Peyer's patch (tissue), 4 donors: ENCODE measurements around the gene FIBP. TPM values are rescaled to one million over a fixed set of nuclear protein-coding genes. Genes with fewer than 3 reads are reported as not detected.

ENCODE experiments used
- DNase-seq, 3 donors: peaks; one replicate each; pipeline ENCODE4 v3.0.0-alpha.2; 2017 to 2019
- H3K27ac ChIP-seq, 4 donors: fragments of 200-600 bp; sonication (generic); one replicate each; pipeline ENCODE4 v1.5.1; 2016 to 2019
- H3K27me3 ChIP-seq, 2 donors: fragments of 200-600 bp; sonication (generic); one replicate each; pipeline ENCODE4 v1.5.1; 2019
- H3K36me3 ChIP-seq, 3 donors: fragments of 200-600 bp; sonication (generic); one replicate each; pipeline ENCODE4 v1.5.1; 2016 to 2019
- H3K4me1 ChIP-seq, 4 donors: fragments of 200-600 bp; sonication (generic); one replicate each; pipeline ENCODE4 v1.5.1; 2016 to 2019
- H3K4me3 ChIP-seq, 4 donors: fragments of 200-600 bp; sonication (generic); 1 replicate in 3 of 4; 2 replicates in 1 of 4; pipeline ENCODE4 v1.5.1; 2016 to 2019; ENCODE audit warnings: mild to moderate bottlenecking in 1 of 4
- H3K9me3 ChIP-seq, 4 donors: fragments of 200-600 bp; sonication (generic); one replicate each; pipeline ENCODE4 v1.5.1; 2016 to 2019; ENCODE audit warnings: mild to moderate bottlenecking in 1 of 4
- CTCF ChIP-seq, 6 experiments: fragments of 450-650 bp in 4 of 6; fragments of 200-600 bp in 2 of 6; sonication (generic) in 1 of 6; IDR thresholded peaks; one replicate each; pipeline ENCODE4 v1.5.1; 2017 to 2019; ENCODE audit warnings: antibody characterized with exemption in 6 of 6, mild to moderate bottlenecking in 3 of 6, moderate library complexity in 1 of 6
- POLR2A ChIP-seq, 2 donors: fragments of 450-650 bp; IDR thresholded peaks; one replicate each; pipeline ENCODE4 v1.5.1; 2017; ENCODE audit warnings: antibody characterized with exemption in 2 of 2, mild to moderate bottlenecking in 2 of 2, moderate library complexity in 2 of 2
- total RNA-seq, 4 donors: library from RNA; depleted of rRNA; stranded (reverse); fragments of >200 nt; gene quantifications; one replicate each; pipeline ENCODE4 v1.1.0, GENCODE V29; 2016

The FIBP gene
- total RNA-seq, 4 donors from 2014 or later: 100 to 173 (median 122) TPM

DNA sequence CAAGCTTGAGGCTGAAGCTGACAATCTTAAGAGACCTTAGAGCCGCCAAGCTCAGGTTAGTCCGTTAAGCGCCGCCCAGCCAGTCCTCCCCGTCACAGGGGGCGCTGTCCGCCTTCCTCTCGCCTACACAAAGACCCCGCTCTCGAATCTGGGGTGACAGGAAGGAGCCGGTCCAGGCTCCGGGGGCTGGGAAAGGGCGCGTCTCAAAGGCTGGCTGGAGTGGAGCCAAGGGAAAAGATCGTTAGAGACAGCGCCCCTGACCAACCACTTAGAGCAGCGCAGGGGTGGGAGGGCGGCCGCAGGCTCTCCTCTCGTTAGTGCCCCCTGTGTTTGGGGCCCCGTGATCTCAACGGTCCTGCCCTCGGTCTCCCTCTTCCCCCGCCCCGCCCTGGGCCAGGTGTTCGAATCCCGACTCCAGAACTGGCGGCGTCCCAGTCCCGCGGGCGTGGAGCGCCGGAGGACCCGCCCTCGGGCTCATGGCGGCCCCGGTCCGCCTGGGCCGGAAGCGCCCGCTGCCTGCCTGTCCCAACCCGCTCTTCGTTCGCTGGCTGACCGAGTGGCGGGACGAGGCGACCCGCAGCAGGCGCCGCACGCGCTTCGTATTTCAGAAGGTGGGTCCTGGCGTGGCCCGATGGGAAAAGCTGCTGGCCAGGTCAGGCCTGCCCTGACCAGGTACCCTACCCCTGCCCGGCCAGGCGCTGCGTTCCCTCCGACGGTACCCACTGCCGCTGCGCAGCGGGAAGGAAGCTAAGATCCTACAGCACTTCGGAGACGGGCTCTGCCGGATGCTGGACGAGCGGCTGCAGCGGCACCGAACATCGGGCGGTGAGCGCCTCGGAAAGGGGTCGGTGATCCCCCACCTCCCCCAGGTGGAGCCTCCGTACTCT lies 27.8 kb downstream of the FIBP start, which contains the start of gene MUS81:
TSS of gene MUS81 (plus strand) at position 156 of the 887 bp plus-strand sequence. CDS start at position 477, 321 bp downstream.
- TF ChIP-seq CTCF (IDR thresholded peaks at IDR 0.05) (peak; percentile 88 to 96 (median 93)), POLR2A (IDR thresholded peaks at IDR 0.05) (peak; percentile 77 to 88)

GRCh38 chr11:65859812-65860277 lies 28.4 kb downstream of the FIBP start:
- peak overlapping the region; percentile 80 to 97 (median 90) for H3K4me3 ChIP-seq
- no peaks in the 10 kb centered on the region for H3K27me3 ChIP-seq
- peaks cover 0 to 47% (median 0%) of the 10 kb centered on the region in 3 donors for H3K36me3 ChIP-seq
- TF ChIP-seq POLR2A (IDR thresholded peaks at IDR 0.05) (no peak), CTCF (IDR thresholded peaks at IDR 0.05) (no peak)
- H3K27ac ChIP-seq: peak overlapping the region; percentile 95 to 99 (median 97)
- H3K4me1 ChIP-seq: peaks cover 0 to 42% (median 19%) of the 10 kb centered on the region in 4 donors
- DNase-seq: peak in 2 of 3 donors; percentile 46 to 65
- no peaks in the 10 kb centered on the region for H3K9me3 ChIP-seq

More for the DNA sequence above, 27.8 kb downstream of the FIBP start, which contains the start of gene MUS81:
- peak within 1 kb of the TSS; percentile 80 to 97 (median 90) for H3K4me3 ChIP-seq
- H3K4me1 ChIP-seq: peaks cover 0 to 35% (median 18%) of the 10 kb centered on the region in 4 donors
- peak; percentile 97 to 99 (median 98) for DNase-seq
- H3K9me3 ChIP-seq: no peaks in the 10 kb centered on the region
- peak within 1 kb of the TSS; percentile 95 to 99 (median 97) for H3K27ac ChIP-seq
- H3K36me3 ChIP-seq: peaks cover 0 to 47% (median 0%) of the 10 kb centered on the region in 3 donors
- H3K27me3 ChIP-seq: no peaks in the 10 kb centered on the region

- DNase-seq: peak; percentile 98 to 100 (median 100)
- peak overlapping the region; percentile 80 to 97 (median 90) for H3K4me3 ChIP-seq
- peaks cover 0 to 46% (median 19%) of the 10 kb centered on the region in 4 donors for H3K4me1 ChIP-seq
- H3K9me3 ChIP-seq: no peaks in the 10 kb centered on the region
- peak overlapping the region; percentile 95 to 99 (median 97) for H3K27ac ChIP-seq
- TF ChIP-seq CTCF (IDR thresholded peaks at IDR 0.05): peak in 2 of 6 experiments; percentile 7 to 25
- TF ChIP-seq POLR2A (IDR thresholded peaks at IDR 0.05): peak; percentile 83 to 89
- peaks cover 0 to 47% (median 0%) of the 10 kb centered on the region in 3 donors for H3K36me3 ChIP-seq
- no peaks in the 10 kb centered on the region for H3K27me3 ChIP-seq
Measured at GRCh38 chr11:65859095-65859811, 29.0 kb downstream of the FIBP start.

DNA sequence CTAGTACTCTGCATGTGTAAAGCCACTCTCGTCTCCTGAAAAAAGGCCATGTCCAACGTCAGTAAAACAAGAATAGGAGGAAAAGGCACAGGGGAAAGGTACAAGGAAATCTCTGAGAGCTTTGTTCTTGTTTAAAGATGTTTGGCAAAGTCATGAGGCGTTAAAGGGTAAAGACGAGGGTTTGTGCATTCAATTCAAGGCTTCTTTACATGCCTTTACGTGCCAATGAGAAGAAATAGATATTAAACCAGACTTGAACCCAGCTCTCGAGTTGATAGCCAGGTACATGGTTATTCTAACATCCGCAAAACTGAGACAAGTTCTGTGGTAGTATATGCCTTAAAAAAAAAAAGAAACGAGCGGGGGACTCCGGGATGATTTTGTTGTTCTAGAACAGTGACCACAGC lies 29.6 kb downstream of the FIBP start:
- peak overlapping the region; percentile 80 to 97 (median 90) for H3K4me3 ChIP-seq
- H3K36me3 ChIP-seq: peaks cover 0 to 47% (median 0%) of the 10 kb centered on the region in 3 donors
- H3K27me3 ChIP-seq: no peaks in the 10 kb centered on the region
- H3K27ac ChIP-seq: peak overlapping the region; percentile 95 to 99 (median 97)
- no peaks in the 10 kb centered on the region for H3K9me3 ChIP-seq
- no peak for TF ChIP-seq POLR2A (IDR thresholded peaks at IDR 0.05)
- no peak for TF ChIP-seq CTCF (IDR thresholded peaks at IDR 0.05)
- peaks cover 0 to 47% (median 19%) of the 10 kb centered on the region in 4 donors for H3K4me1 ChIP-seq
- no peak for DNase-seq
